IMR-90 (cell line): Measurements from ENCODE around the gene TATDN2. TPM values are rescaled to one million over a fixed set of nuclear protein-coding genes. Genes with fewer than 3 reads are reported as not detected.

Experiments used
- ATAC-seq: fragments of 200-7000 bp; cut with Tn5 transposase; 2 replicates; pipeline ENCODE4 v1.9.1; 2020; ENCODE audit warnings: low read depth, mild to moderate bottlenecking, moderate library complexity
- BruUV-seq: library from RNA; stranded (reverse); fragments of 400-500 nt; replicated peaks from 2 replicates; lab custom pipeline; 2021; lab: Mats Ljungman, UMichigan
- CTCF ChIA-PET: fragments of 300-600 bp; formaldehyde crosslinking; extraction: SDS; loops from one replicate; lab custom pipeline; 2021; ENCODE audit warnings: antibody characterized with exemption; lab: Yijun Ruan, JAX
- POLR2A ChIA-PET: fragments of 300-600 bp; sonication (Branson Sonifier 250); formaldehyde crosslinking; loops from one replicate; lab custom pipeline; 2022; ENCODE audit warnings: antibody characterized with exemption; ENCODE audit not compliant: unreplicated experiment; lab: Charles Lee
- DNase-seq: peaks from one replicate; pipeline ENCODE4 v3.0.0; 2013
- H2AFZ ChIP-seq: replicated peaks from 2 replicates; pipeline ENCODE3; 2013; ENCODE audit warnings: low read length, mild to moderate bottlenecking; ENCODE audit not compliant: poor library complexity
- H2AK5ac ChIP-seq: 2 replicates; pipeline ENCODE4 v1.6.1; 2013; ENCODE audit warnings: low read depth, low read length, inconsistent platforms
- H2AK9ac ChIP-seq: replicated peaks from 2 replicates; pipeline ENCODE3; 2013; ENCODE audit warnings: mild to moderate bottlenecking, low read depth, low read length, moderate library complexity; ENCODE audit not compliant: poor library complexity
- H2BK120ac ChIP-seq: 2 replicates; pipeline ENCODE4 v1.6.1; 2013; ENCODE audit warnings: low read depth, low read length, inconsistent platforms
- H2BK15ac ChIP-seq: 3 replicates; pipeline ENCODE4 v1.6.1; 2013; ENCODE audit warnings: low read depth, low read length, inconsistent platforms
- H2BK20ac ChIP-seq: 2 replicates; pipeline ENCODE4 v1.6.1; 2013; ENCODE audit warnings: low read depth, mild to moderate bottlenecking, inconsistent platforms, low read length, moderate library complexity
- H2BK5ac ChIP-seq: 2 replicates; pipeline ENCODE4 v1.6.1; 2013; ENCODE audit warnings: mild to moderate bottlenecking, low read depth, low read length, inconsistent platforms; ENCODE audit not compliant: poor library complexity, severe bottlenecking
- H3K14ac ChIP-seq: replicated peaks from 2 replicates; pipeline ENCODE4 v1.6.1; 2013; ENCODE audit warnings: low read depth, low read length, inconsistent platforms
- H3K18ac ChIP-seq: 2 replicates; pipeline ENCODE4 v1.6.1; 2013; ENCODE audit warnings: low read depth, low read length, control low read depth
- H3K23ac ChIP-seq: 2 replicates; pipeline ENCODE4 v1.6.1; 2013; ENCODE audit warnings: low read depth, low read length, inconsistent platforms
- H3K27ac ChIP-seq: 2 replicates; pipeline ENCODE4 v1.5.1; 2013; ENCODE audit warnings: mild to moderate bottlenecking, control low read depth, low read length; ENCODE audit not compliant: insufficient read depth
- H3K27me3 ChIP-seq: 2 replicates; pipeline ENCODE4 v1.6.1; 2013; ENCODE audit warnings: low read length; ENCODE audit not compliant: control insufficient read depth, insufficient read depth
- H3K36me3 ChIP-seq: 2 replicates; pipeline ENCODE4 v1.6.1; 2013; ENCODE audit warnings: low read length, mixed read lengths; ENCODE audit not compliant: control insufficient read depth, insufficient read depth
- H3K4ac ChIP-seq: 2 replicates; pipeline ENCODE4 v1.6.1; 2013; ENCODE audit warnings: low read depth, low read length, inconsistent platforms
- H3K4me1 ChIP-seq: 2 replicates; pipeline ENCODE4 v1.6.1; 2013; ENCODE audit warnings: low read length, mixed read lengths; ENCODE audit not compliant: control insufficient read depth, insufficient read depth
- H3K4me2 ChIP-seq: 2 replicates; pipeline ENCODE4 v1.6.1; 2013; ENCODE audit warnings: low read depth, mild to moderate bottlenecking, control low read depth, low read length, moderate library complexity
- H3K4me3 ChIP-seq: 2 replicates; pipeline ENCODE4 v1.5.1; 2013; ENCODE audit warnings: low read depth, mild to moderate bottlenecking, control low read depth, low read length, moderate library complexity; ENCODE audit not compliant: insufficient read depth
- H3K56ac ChIP-seq: 2 replicates; pipeline ENCODE4 v1.6.1; 2013; ENCODE audit warnings: low read length, inconsistent platforms; ENCODE audit not compliant: insufficient read depth; ENCODE audit errors: extremely low read depth
- H3K79me1 ChIP-seq, 2 experiments: 2 replicates each; pipeline ENCODE4 v1.6.1; 2013; ENCODE audit warnings: low read length in 2 of 2, inconsistent platforms in 1 of 2, low read depth in 1 of 2
- H3K9ac ChIP-seq: 2 replicates; pipeline ENCODE4 v1.6.1; 2013; ENCODE audit warnings: low read depth, low read length, control low read depth
- H3K9me1 ChIP-seq: 2 replicates; pipeline ENCODE4 v1.6.1; 2013; ENCODE audit warnings: low read length, inconsistent platforms; ENCODE audit not compliant: insufficient read depth
- H3K9me3 ChIP-seq: 2 replicates; pipeline ENCODE4 v1.6.1; 2013; ENCODE audit warnings: low read length; ENCODE audit not compliant: control insufficient read depth, insufficient read depth
- H4K20me1 ChIP-seq: 2 replicates; pipeline ENCODE4 v1.6.1; 2013; ENCODE audit warnings: low read length, inconsistent platforms; ENCODE audit not compliant: insufficient read depth
- H4K5ac ChIP-seq: 2 replicates; pipeline ENCODE4 v1.6.1; 2013; ENCODE audit warnings: mild to moderate bottlenecking, low read depth, low read length, control low read depth
- H4K8ac ChIP-seq, 2 experiments: 2 replicates each; pipeline ENCODE4 v1.6.1; 2013; ENCODE audit warnings: low read depth in 2 of 2, low read length in 2 of 2, control low read depth in 1 of 2, inconsistent platforms in 1 of 2
- H4K91ac ChIP-seq: 2 replicates; pipeline ENCODE4 v1.6.1; 2013; ENCODE audit warnings: low read depth, low read length, inconsistent platforms; ENCODE audit not compliant: insufficient read depth
- BHLHE40 ChIP-seq: fragments of 150-350 bp; IDR thresholded peaks from 2 replicates; pipeline ENCODE4 v1.6.1; 2016; ENCODE audit warnings: mild to moderate bottlenecking, low read depth, low read length
- CHD1 ChIP-seq: IDR thresholded peaks from 2 replicates; pipeline ENCODE4 v1.6.1; 2012; ENCODE audit warnings: low read depth, low read length, improper control_type of control experiment
- CTCF ChIP-seq: conservative IDR thresholded peaks from 2 replicates; pipeline ENCODE4 v1.5.1; 2012; ENCODE audit warnings: mild to moderate bottlenecking, low read depth, low read length, improper control_type of control experiment
- ELK1 ChIP-seq: fragments of 150-350 bp; IDR thresholded peaks from 2 replicates; pipeline ENCODE4 v1.6.1; 2016; ENCODE audit warnings: low read depth, mild to moderate bottlenecking, low read length, moderate library complexity, borderline replicate concordance
- FOS ChIP-seq: fragments of 150-350 bp; IDR thresholded peaks from 2 replicates; pipeline ENCODE4 v1.6.1; 2016; ENCODE audit warnings: low read depth, low read length
- MAFK ChIP-seq: IDR thresholded peaks from 2 replicates; pipeline ENCODE4 v1.6.1; 2012; ENCODE audit warnings: low read depth, low read length, improper control_type of control experiment
- MAZ ChIP-seq: IDR thresholded peaks from 2 replicates; pipeline ENCODE4 v1.6.1; 2012; ENCODE audit warnings: low read depth, mild to moderate bottlenecking, low read length, improper control_type of control experiment, moderate library complexity, borderline replicate concordance
- POLR2A ChIP-seq: IDR thresholded peaks from 2 replicates; pipeline ENCODE4 v1.6.1; 2012; ENCODE audit warnings: mild to moderate bottlenecking, low read depth, low read length
- RAD21 ChIP-seq: IDR thresholded peaks from 2 replicates; pipeline ENCODE4 v1.6.1; 2012; ENCODE audit warnings: low read length, improper control_type of control experiment
- RCOR1 ChIP-seq: IDR thresholded peaks from 2 replicates; pipeline ENCODE4 v1.6.1; 2012; ENCODE audit warnings: mild to moderate bottlenecking, low read length, improper control_type of control experiment; ENCODE audit not compliant: insufficient replicate concordance
- RFX5 ChIP-seq: IDR thresholded peaks from 2 replicates; pipeline ENCODE4 v1.8.0; 2012; ENCODE audit warnings: low read depth, mild to moderate bottlenecking, low read length, moderate library complexity
- whole genome bisulfite sequencing, 2 experiments: methylation state at CpG; one replicate each; pipeline versions ENCODE4 v1.1.5 to v1.1.7; 2013; ENCODE audit warnings: missing lambda C conversion rate in 2 of 2; ENCODE audit not compliant: insufficient read length in 1 of 2; ENCODE audit errors: extremely low coverage in 2 of 2; 5-methylcytosine and 5-hydroxymethylcytosine counted together
- dilution Hi-C: fragments of 300-500 bp; cut with HindIII; formaldehyde crosslinking; loops from one replicate; pipeline ENCODE4 v1.14.3; 2018; ENCODE audit warnings: low sequenced_read_pairs; ENCODE audit not compliant: unreplicated experiment
- in situ Hi-C: fragments of 300-500 bp; cut with MboI; formaldehyde crosslinking; loops from 3 replicates; pipeline ENCODE4 v1.14.3; 2019; ENCODE audit warnings: low sequenced_read_pairs, inconsistent platforms, mixed read lengths
- intact Hi-C: fragments of 100-400 bp; cut with micrococcal nuclease; formaldehyde crosslinking; loops from 2 replicates; pipeline ENCODE4 v1.10.0; 2022
- polyA plus RNA-seq, 3 experiments: library from polyadenylated mRNA; depleted of rRNA; stranded (reverse); fragments of >200 nt; gene quantifications; 2 replicates each; pipeline ENCODE4 v1.2.3, GENCODE V29; 2012; ENCODE audit warnings: low replicate concordance in 1 of 3
- total RNA-seq: library from RNA; depleted of rRNA; stranded (reverse); fragments of >200 nt; gene quantifications from 2 replicates; pipeline ENCODE4 v1.2.3, GENCODE V29; 2012
- TF ChIP-seq, protein P1 (sequence below): fragments of 150-350 bp; IDR thresholded peaks from 2 replicates; pipeline ENCODE4 v1.6.1; 2017; ENCODE audit warnings: mild to moderate bottlenecking, antibody characterized with exemption, low read length, low read depth

Gene TATDN2
- total and polyA plus RNA-seq, 2 of the 4 experiments (the other 2 are of a cell fraction) = 9.0 to 18.8 TPM

- no peak overlapping the region for H4K91ac ChIP-seq
- BruUV-seq = no TSS peak
- no peak overlapping the region for H4K8ac ChIP-seq
- H3K27me3 ChIP-seq = peaks cover 76% of the 10 kb centered on the region
- no peaks in the 10 kb centered on the region for H3K4me1 ChIP-seq
- H3K4me3 ChIP-seq = no peak overlapping the region
- H3K56ac ChIP-seq = no peak overlapping the region
- no peak overlapping the region for H3K14ac ChIP-seq
- H4K5ac ChIP-seq = no peak overlapping the region
- no peaks in the 10 kb centered on the region for H4K20me1 ChIP-seq
- no peaks in the 10 kb centered on the region for H3K79me1 ChIP-seq
- intact Hi-C loops = no loop called here
- dilution Hi-C loops = no loop called here
- no peak overlapping the region for H3K18ac ChIP-seq
- H2AK9ac ChIP-seq = no peak overlapping the region
- H2BK120ac ChIP-seq = no peak overlapping the region
- no peak overlapping the region for H2BK15ac ChIP-seq
- H3K27ac ChIP-seq = no peak overlapping the region
- no peak overlapping the region for H2BK5ac ChIP-seq
- no peak overlapping the region for H2AFZ ChIP-seq
- ChIA-PET CTCF (no interaction called here), POLR2A (no interaction called here)
- H3K9me3 ChIP-seq = 0 out of 2 replicates have a peak, but pooled peaks cover 2% of the 10 kb centered on the region
- ATAC-seq = no peak
- 60% methylated on average over 5 of the region's 12 CpGs; no CpG with 5 or more reads in 1 of the 2 experiments for WGBS, 2 experiments
- no peak overlapping the region for H2BK20ac ChIP-seq
- H3K4ac ChIP-seq = no peak overlapping the region
- H2AK5ac ChIP-seq = no peak overlapping the region
- TF ChIP-seq ELK1 (no peak), POLR2A (no peak), RFX5 (no peak), CHD1 (no peak), CTCF (no peak), FOS (no peak), RCOR1 (no peak), BHLHE40 (no peak), MAFK (no peak), MAZ (no peak), RAD21 (no peak)
- TF ChIP-seq, protein P1, sequence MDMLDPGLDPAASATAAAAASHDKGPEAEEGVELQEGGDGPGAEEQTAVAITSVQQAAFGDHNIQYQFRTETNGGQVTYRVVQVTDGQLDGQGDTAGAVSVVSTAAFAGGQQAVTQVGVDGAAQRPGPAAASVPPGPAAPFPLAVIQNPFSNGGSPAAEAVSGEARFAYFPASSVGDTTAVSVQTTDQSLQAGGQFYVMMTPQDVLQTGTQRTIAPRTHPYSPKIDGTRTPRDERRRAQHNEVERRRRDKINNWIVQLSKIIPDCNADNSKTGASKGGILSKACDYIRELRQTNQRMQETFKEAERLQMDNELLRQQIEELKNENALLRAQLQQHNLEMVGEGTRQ = no peak
- H3K23ac ChIP-seq = peak overlapping the region; percentile 29; the same call in 1 of the 2 replicates
- no peaks in the 10 kb centered on the region for H3K36me3 ChIP-seq
- no peak overlapping the region for H3K9ac ChIP-seq
- in situ Hi-C loops = no loop called here
- H3K4me2 ChIP-seq = no peak overlapping the region
- peaks cover 3% of the 10 kb centered on the region; the same call in 1 of the 2 replicates for H3K9me1 ChIP-seq
- no peak for DNase-seq
These were observed 82.1 kb downstream of the TATDN2 start for GRCh38 chr3:10330319-10330718.
